ENCODE measurements around the gene SSR2. TPM values are rescaled to one million over a fixed set of nuclear protein-coding genes. Genes with fewer than 3 reads are reported as not detected.

Gene SSR2
- total and polyA plus RNA-seq, 10 donors = 152 to 291 (median 194) TPM

DNA sequence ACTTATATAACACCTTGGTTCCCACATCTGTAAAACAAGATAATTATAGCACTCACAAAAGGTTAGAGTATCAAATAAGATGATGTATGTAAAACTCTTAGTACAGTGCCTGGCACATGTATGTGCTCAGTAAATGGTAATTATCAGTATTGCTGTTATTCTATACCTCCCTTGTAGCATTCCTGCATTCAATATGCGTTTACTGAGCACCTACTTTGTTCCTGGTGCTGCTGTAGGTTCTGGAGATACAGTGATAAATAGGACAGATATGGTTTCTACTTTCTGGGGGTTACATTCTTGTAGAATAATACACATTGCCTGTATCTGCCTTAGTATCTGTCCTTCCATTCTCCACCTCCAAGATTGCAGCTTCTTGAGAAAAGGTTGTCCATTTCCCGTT is 1.2 kb upstream of the SSR2 start:
- H3K36me3 ChIP-seq = peaks cover 0 to 28% (median 26%) of the 10 kb centered on the region in 6 donors
- no peaks in the 10 kb centered on the region for H3K27me3 ChIP-seq (replicated peaks in 1 of 7)
- DNase-seq = no peak
- no peaks in the 10 kb centered on the region for H3K9me3 ChIP-seq
- intact Hi-C loops (cut with DNase I; ENCODE audit: low total_unique reads) = no loop called here
- TF ChIP-seq POLR2AphosphoS5 (IDR thresholded peaks at IDR 0.05) (no peak), POLR2A (IDR thresholded peaks at IDR 0.05) (no peak)
- TF ChIP-seq, protein P1, sequence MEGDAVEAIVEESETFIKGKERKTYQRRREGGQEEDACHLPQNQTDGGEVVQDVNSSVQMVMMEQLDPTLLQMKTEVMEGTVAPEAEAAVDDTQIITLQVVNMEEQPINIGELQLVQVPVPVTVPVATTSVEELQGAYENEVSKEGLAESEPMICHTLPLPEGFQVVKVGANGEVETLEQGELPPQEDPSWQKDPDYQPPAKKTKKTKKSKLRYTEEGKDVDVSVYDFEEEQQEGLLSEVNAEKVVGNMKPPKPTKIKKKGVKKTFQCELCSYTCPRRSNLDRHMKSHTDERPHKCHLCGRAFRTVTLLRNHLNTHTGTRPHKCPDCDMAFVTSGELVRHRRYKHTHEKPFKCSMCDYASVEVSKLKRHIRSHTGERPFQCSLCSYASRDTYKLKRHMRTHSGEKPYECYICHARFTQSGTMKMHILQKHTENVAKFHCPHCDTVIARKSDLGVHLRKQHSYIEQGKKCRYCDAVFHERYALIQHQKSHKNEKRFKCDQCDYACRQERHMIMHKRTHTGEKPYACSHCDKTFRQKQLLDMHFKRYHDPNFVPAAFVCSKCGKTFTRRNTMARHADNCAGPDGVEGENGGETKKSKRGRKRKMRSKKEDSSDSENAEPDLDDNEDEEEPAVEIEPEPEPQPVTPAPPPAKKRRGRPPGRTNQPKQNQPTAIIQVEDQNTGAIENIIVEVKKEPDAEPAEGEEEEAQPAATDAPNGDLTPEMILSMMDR (IDR thresholded peaks at IDR 0.05 in 8 of 11, conservative IDR thresholded peaks at IDR 0.05 in 3 of 11) = no peak
- no peak overlapping the region for H3K4me3 ChIP-seq
- H3K27ac ChIP-seq = no peak overlapping the region
- peaks cover 2 to 48% (median 27%) of the 10 kb centered on the region in 6 donors for H3K4me1 ChIP-seq
- 61 to 78% (median 73%) methylated on average over 2 of the region's 2 CpGs for WGBS, 5 donors

DNA sequence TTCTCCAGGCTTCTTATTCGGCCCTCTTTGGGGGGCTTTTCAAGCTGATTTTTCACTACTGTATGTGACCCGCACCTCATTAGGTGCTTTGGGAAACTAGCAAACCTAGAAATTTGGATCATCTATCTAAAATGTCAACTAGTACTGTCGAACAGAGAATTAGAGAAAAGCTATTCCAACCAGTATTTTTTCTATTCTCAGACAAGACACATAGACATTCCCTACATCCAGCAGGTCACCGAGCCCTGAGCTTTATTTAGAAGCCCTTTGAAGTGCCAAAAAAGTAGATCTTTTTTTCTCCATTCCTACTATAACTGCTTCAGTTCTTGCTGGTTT is 310 bp upstream of the SSR2 start:
- no peak for DNase-seq
- 4 to 9% (median 5%) methylated on average over 4 of the region's 4 CpGs for WGBS, 5 donors
- Histone ChIP-seq H3K9me3 (no peaks in the 10 kb centered on the region), H3K36me3 (peaks cover 0 to 37% (median 35%) of the 10 kb centered on the region in 6 donors), H3K27ac (peak overlapping the region; percentile 84 to 97 (median 92)), H3K4me1 (peaks cover 2 to 50% (median 31%) of the 10 kb centered on the region in 6 donors), H3K27me3 (replicated peaks in 1 of 7) (no peaks in the 10 kb centered on the region), H3K4me3 (peak overlapping the region; percentile 58 to 96 (median 84))
- no peak for TF ChIP-seq POLR2A (IDR thresholded peaks at IDR 0.05)
- intact Hi-C loops (cut with DNase I; ENCODE audit: low total_unique reads) = no loop called here

DNA sequence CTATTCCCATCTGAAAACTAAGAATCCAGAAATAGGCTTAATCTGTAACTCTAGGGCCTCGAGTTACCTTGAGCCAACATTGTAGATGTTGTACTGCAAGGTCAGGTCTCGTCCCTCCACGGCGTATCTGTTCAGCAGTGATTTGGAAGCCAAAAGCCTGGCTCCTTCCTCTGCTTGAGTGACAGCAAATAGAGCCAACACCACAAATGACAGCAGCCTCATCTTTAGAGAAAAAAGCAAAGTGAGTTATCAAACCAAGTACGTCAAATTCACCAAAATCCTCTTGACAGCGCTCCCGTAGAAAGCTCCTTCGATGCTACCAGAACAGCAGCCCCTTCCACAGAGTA is 832 bp downstream of the SSR2 start:
- peak overlapping the region in 7 of 8 donors; percentile 84 to 97 (median 92) for H3K27ac ChIP-seq

DNA sequence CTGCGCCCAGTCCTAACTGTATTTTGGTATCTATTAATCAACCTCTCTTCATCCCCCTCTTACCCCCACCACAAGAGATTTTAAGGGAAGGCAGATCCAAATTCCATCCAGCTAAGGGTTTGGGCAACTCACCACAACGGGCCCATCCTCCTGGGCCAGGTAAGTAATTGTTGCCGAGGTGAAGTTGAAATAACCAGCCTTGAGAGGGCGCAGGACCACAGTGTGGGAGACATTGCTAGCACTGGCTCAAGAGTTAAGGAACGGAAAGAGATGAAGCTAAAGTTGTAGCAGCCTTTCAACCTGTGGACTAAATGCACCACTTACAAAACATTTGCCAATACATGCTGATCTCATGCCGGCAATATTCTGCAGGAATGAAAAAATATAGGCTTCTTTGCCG is 5.9 kb downstream of the SSR2 start:
- Histone ChIP-seq H3K27me3 (replicated peaks in 1 of 7) (no peaks in the 10 kb centered on the region), H3K27ac (no peak overlapping the region), H3K36me3 (peaks cover 4 to 99% (median 94%) of the 10 kb centered on the region in 6 donors), H3K9me3 (no peaks in the 10 kb centered on the region), H3K4me3 (no peak overlapping the region), H3K4me1 (peaks cover under 1 to 54% (median 22%) of the 10 kb centered on the region in 6 donors)
- DNase-seq = no peak
- no peak for TF ChIP-seq POLR2A (IDR thresholded peaks at IDR 0.05)
- TF ChIP-seq POLR2AphosphoS5 (IDR thresholded peaks at IDR 0.05) = no peak
- 91 to 97% (median 95%) methylated on average over 7 of the region's 7 CpGs for WGBS, 5 donors
- intact Hi-C loops (cut with DNase I; ENCODE audit: low total_unique reads) = no loop called here

More for the DNA sequence above, 832 bp downstream of the SSR2 start:
- Histone ChIP-seq H3K9me3 (no peaks in the 10 kb centered on the region), H3K36me3 (peaks cover 0 to 48% (median 43%) of the 10 kb centered on the region in 6 donors), H3K27me3 (replicated peaks in 1 of 7) (no peaks in the 10 kb centered on the region), H3K4me3 (peak overlapping the region; percentile 58 to 96 (median 84)), H3K4me1 (peaks cover 2 to 47% (median 31%) of the 10 kb centered on the region in 6 donors)
- intact Hi-C loops (cut with DNase I; ENCODE audit: low total_unique reads) = no loop called here
- TF ChIP-seq, protein P1 (IDR thresholded peaks at IDR 0.05 in 8 of 11, conservative IDR thresholded peaks at IDR 0.05 in 3 of 11) = no peak
- no peak for TF ChIP-seq POLR2A (IDR thresholded peaks at IDR 0.05)
- TF ChIP-seq POLR2AphosphoS5 (IDR thresholded peaks at IDR 0.05) = no peak
- DNase-seq = no peak
- 52 to 78% (median 64%) methylated on average over 8 of the region's 8 CpGs for whole genome bisulfite sequencing, 5 donors

DNA sequence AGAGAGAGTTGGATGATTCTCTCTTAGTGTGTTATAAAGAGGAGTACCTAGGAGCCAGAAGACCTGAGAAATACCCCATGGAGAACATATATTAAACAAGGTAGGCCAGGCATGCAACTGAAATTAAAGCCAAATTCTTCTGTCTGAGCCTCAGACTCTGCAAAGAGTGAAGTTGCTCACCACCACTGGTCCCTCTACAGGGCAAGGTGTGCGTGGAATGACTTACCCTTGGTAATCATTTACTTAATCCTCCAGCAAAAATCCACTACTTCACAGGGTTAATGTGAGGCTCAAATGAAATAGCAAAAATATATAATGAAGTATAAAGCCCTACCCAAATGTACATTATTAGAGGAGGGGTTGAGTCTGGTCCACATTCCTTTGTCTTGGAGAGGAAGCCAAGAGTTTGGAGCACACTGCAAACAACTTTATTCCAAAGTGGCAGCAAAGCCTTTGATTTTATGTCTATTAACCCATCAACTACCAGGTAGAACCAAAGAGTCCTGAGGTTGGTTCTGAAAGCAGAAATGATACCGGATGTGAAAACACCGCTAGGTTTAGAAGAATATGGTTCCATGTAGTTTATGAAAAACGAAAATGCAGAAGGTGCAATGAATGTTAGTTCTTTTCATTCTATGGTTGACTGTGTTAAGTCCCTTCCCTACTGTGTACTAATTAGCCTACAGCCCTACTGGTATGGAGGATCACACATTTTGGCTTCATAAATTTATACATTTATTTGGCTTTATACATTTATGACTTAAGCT is 8.5 kb downstream of the SSR2 start:
- intact Hi-C loops (cut with DNase I; ENCODE audit: low total_unique reads) = no loop called here
- no peak for DNase-seq
- peak overlapping the region in 2 of 8 donors; percentile 4 to 21 for H3K27ac ChIP-seq
- no peaks in the 10 kb centered on the region for H3K9me3 ChIP-seq
- H3K4me1 ChIP-seq = peaks cover 0 to 30% (median 7%) of the 10 kb centered on the region in 6 donors
- peaks cover 7 to 100% (median 94%) of the 10 kb centered on the region in 6 donors for H3K36me3 ChIP-seq
- no peaks in the 10 kb centered on the region for H3K27me3 ChIP-seq (replicated peaks in 1 of 7)
- no peak overlapping the region for H3K4me3 ChIP-seq
- 73 to 83% (median 79%) methylated on average over 4 of the region's 4 CpGs for WGBS, 5 donors
- TF ChIP-seq, protein P1 (IDR thresholded peaks at IDR 0.05 in 8 of 11, conservative IDR thresholded peaks at IDR 0.05 in 3 of 11) = no peak
- TF ChIP-seq POLR2AphosphoS5 (IDR thresholded peaks at IDR 0.05) = no peak
- no peak for TF ChIP-seq POLR2A (IDR thresholded peaks at IDR 0.05)
